T-helper 1 cell treated with Interleukin-12 subunit alpha and Interleukin-12 subunit beta and Interleukin-4 antibody, amounts not matched to agents 30 μg/mL and 1 μg/mL, for 36 hours (primary cell): ENCODE data around the gene KIRREL3.

Experiments used
- H3K27ac Mint-ChIP-seq: one replicate; pipeline ENCODE4 v1.8.0; 2021; ENCODE audit warnings: mild to moderate bottlenecking, mixed read lengths
- H3K27me3 Mint-ChIP-seq: one replicate; pipeline ENCODE4 v1.8.0; 2021; ENCODE audit warnings: low read depth, mixed read lengths
- H3K36me3 Mint-ChIP-seq: one replicate; pipeline ENCODE4 v1.8.0; 2021; ENCODE audit warnings: low read depth, mixed read lengths
- H3K4me1 Mint-ChIP-seq: one replicate; pipeline ENCODE4 v1.8.0; 2021; ENCODE audit warnings: low read depth, mixed read lengths
- H3K4me3 Mint-ChIP-seq: one replicate; pipeline ENCODE4 v1.8.0; 2021; ENCODE audit warnings: mild to moderate bottlenecking, moderate library complexity, mixed read lengths
- H3K9me3 Mint-ChIP-seq: one replicate; pipeline ENCODE4 v1.8.0; 2021; ENCODE audit warnings: mixed read lengths

Gene KIRREL3

GRCh38 chr11:126542334-126543015 lies 458.1 kb downstream of the KIRREL3 start:
- no peaks in the 10 kb centered on the region for H3K9me3 Mint-ChIP-seq
- H3K4me3 Mint-ChIP-seq: no peak overlapping the region
- no peaks in the 10 kb centered on the region for H3K4me1 Mint-ChIP-seq
- H3K27ac Mint-ChIP-seq: no peak overlapping the region
- H3K27me3 Mint-ChIP-seq: peaks cover 5% of the 10 kb centered on the region
- no peaks in the 10 kb centered on the region for H3K36me3 Mint-ChIP-seq

GRCh38 chr11:126538071-126538470 lies 462.5 kb downstream of the KIRREL3 start:
- no peaks in the 10 kb centered on the region for H3K27me3 Mint-ChIP-seq
- H3K4me1 Mint-ChIP-seq: no peaks in the 10 kb centered on the region
- no peaks in the 10 kb centered on the region for H3K9me3 Mint-ChIP-seq
- H3K4me3 Mint-ChIP-seq: no peak overlapping the region
- H3K27ac Mint-ChIP-seq: no peak overlapping the region
- H3K36me3 Mint-ChIP-seq: no peaks in the 10 kb centered on the region

- Mint-ChIP-seq H3K9me3 (no peaks in the 10 kb centered on the region), H3K36me3 (no peaks in the 10 kb centered on the region), H3K27ac (no peak overlapping the region), H3K4me3 (no peak overlapping the region), H3K27me3 (no peaks in the 10 kb centered on the region), H3K4me1 (no peaks in the 10 kb centered on the region)
Measured at GRCh38 chr11:126537492-126537891, 463.1 kb downstream of the KIRREL3 start.

GRCh38 chr11:126534141-126534805 lies 466.3 kb downstream of the KIRREL3 start:
- no peak overlapping the region for H3K4me3 Mint-ChIP-seq
- H3K9me3 Mint-ChIP-seq: no peaks in the 10 kb centered on the region
- H3K4me1 Mint-ChIP-seq: no peaks in the 10 kb centered on the region
- no peak overlapping the region for H3K27ac Mint-ChIP-seq
- no peaks in the 10 kb centered on the region for H3K27me3 Mint-ChIP-seq
- no peaks in the 10 kb centered on the region for H3K36me3 Mint-ChIP-seq

GRCh38 chr11:126533560-126533959 lies 467.0 kb downstream of the KIRREL3 start:
- Mint-ChIP-seq H3K27ac (no peak overlapping the region), H3K4me3 (no peak overlapping the region), H3K27me3 (no peaks in the 10 kb centered on the region), H3K9me3 (no peaks in the 10 kb centered on the region), H3K4me1 (no peaks in the 10 kb centered on the region), H3K36me3 (no peaks in the 10 kb centered on the region)

- Mint-ChIP-seq H3K4me3 (no peak overlapping the region), H3K4me1 (no peaks in the 10 kb centered on the region), H3K27ac (no peak overlapping the region), H3K9me3 (no peaks in the 10 kb centered on the region), H3K36me3 (no peaks in the 10 kb centered on the region), H3K27me3 (no peaks in the 10 kb centered on the region)
Measured at GRCh38 chr11:126530416-126530815, 470.2 kb downstream of the KIRREL3 start.

- H3K27ac Mint-ChIP-seq: no peak overlapping the region
- no peaks in the 10 kb centered on the region for H3K9me3 Mint-ChIP-seq
- H3K4me3 Mint-ChIP-seq: no peak overlapping the region
- no peaks in the 10 kb centered on the region for H3K36me3 Mint-ChIP-seq
- H3K27me3 Mint-ChIP-seq: no peaks in the 10 kb centered on the region
- no peaks in the 10 kb centered on the region for H3K4me1 Mint-ChIP-seq
Measured at GRCh38 chr11:126529037-126529436, 471.5 kb downstream of the KIRREL3 start.

GRCh38 chr11:126528075-126528474 lies 472.5 kb downstream of the KIRREL3 start:
- Mint-ChIP-seq H3K4me1 (no peaks in the 10 kb centered on the region), H3K4me3 (no peak overlapping the region), H3K27ac (no peak overlapping the region), H3K27me3 (no peaks in the 10 kb centered on the region), H3K36me3 (no peaks in the 10 kb centered on the region), H3K9me3 (no peaks in the 10 kb centered on the region)

GRCh38 chr11:126527651-126528050 lies 472.9 kb downstream of the KIRREL3 start:
- H3K4me1 Mint-ChIP-seq: no peaks in the 10 kb centered on the region
- H3K27ac Mint-ChIP-seq: no peak overlapping the region
- H3K27me3 Mint-ChIP-seq: no peaks in the 10 kb centered on the region
- no peaks in the 10 kb centered on the region for H3K36me3 Mint-ChIP-seq
- no peak overlapping the region for H3K4me3 Mint-ChIP-seq
- no peaks in the 10 kb centered on the region for H3K9me3 Mint-ChIP-seq

GRCh38 chr11:126526471-126526870 lies 474.1 kb downstream of the KIRREL3 start:
- Mint-ChIP-seq H3K4me1 (no peaks in the 10 kb centered on the region), H3K27ac (no peak overlapping the region), H3K4me3 (no peak overlapping the region), H3K9me3 (no peaks in the 10 kb centered on the region), H3K36me3 (no peaks in the 10 kb centered on the region), H3K27me3 (no peaks in the 10 kb centered on the region)

GRCh38 chr11:126525702-126526101 lies 474.9 kb downstream of the KIRREL3 start:
- H3K4me3 Mint-ChIP-seq: no peak overlapping the region
- H3K4me1 Mint-ChIP-seq: no peaks in the 10 kb centered on the region
- H3K9me3 Mint-ChIP-seq: no peaks in the 10 kb centered on the region
- no peaks in the 10 kb centered on the region for H3K27me3 Mint-ChIP-seq
- H3K36me3 Mint-ChIP-seq: no peaks in the 10 kb centered on the region
- H3K27ac Mint-ChIP-seq: no peak overlapping the region

- no peaks in the 10 kb centered on the region for H3K27me3 Mint-ChIP-seq
- H3K4me1 Mint-ChIP-seq: no peaks in the 10 kb centered on the region
- no peak overlapping the region for H3K27ac Mint-ChIP-seq
Measured at GRCh38 chr11:126525216-126525615, 475.4 kb downstream of the KIRREL3 start.

GRCh38 chr11:126523441-126524205 lies 476.9 kb downstream of the KIRREL3 start:
- no peaks in the 10 kb centered on the region for H3K27me3 Mint-ChIP-seq
- no peak overlapping the region for H3K27ac Mint-ChIP-seq
- no peaks in the 10 kb centered on the region for H3K9me3 Mint-ChIP-seq
- H3K36me3 Mint-ChIP-seq: no peaks in the 10 kb centered on the region
- H3K4me3 Mint-ChIP-seq: no peak overlapping the region
- H3K4me1 Mint-ChIP-seq: no peaks in the 10 kb centered on the region

More at GRCh38 chr11:126525216-126525615, 475.4 kb downstream of the KIRREL3 start:
- no peak overlapping the region for H3K4me3 Mint-ChIP-seq
- H3K36me3 Mint-ChIP-seq: no peaks in the 10 kb centered on the region
- H3K9me3 Mint-ChIP-seq: no peaks in the 10 kb centered on the region

- Mint-ChIP-seq H3K4me1 (no peaks in the 10 kb centered on the region), H3K27ac (no peak overlapping the region), H3K36me3 (no peaks in the 10 kb centered on the region), H3K9me3 (no peaks in the 10 kb centered on the region), H3K27me3 (peaks cover 3% of the 10 kb centered on the region), H3K4me3 (no peak overlapping the region)
Measured at GRCh38 chr11:126522606-126523005, 478.0 kb downstream of the KIRREL3 start.

GRCh38 chr11:126522152-126522551 lies 478.4 kb downstream of the KIRREL3 start:
- Mint-ChIP-seq H3K36me3 (no peaks in the 10 kb centered on the region), H3K27me3 (peaks cover 3% of the 10 kb centered on the region), H3K9me3 (no peaks in the 10 kb centered on the region), H3K27ac (no peak overlapping the region), H3K4me3 (no peak overlapping the region), H3K4me1 (no peaks in the 10 kb centered on the region)
